HepG2 (cell line): ENCODE measurements around the gene SLC34A3. TPM values are rescaled to one million over a fixed set of nuclear protein-coding genes. Genes with fewer than 3 reads are reported as not detected.
A peak's percentile ranks its signal among the peaks of the same experiment; 100 is the strongest.

ENCODE experiments used
- ATAC-seq: fragments of 200-7000 bp; cut with Tn5 transposase; 3 replicates; pipeline ENCODE4 v1.9.1; 2020; ENCODE audit warnings: mild to moderate bottlenecking, moderate library complexity
- BruUV-seq: library from RNA; stranded (reverse); fragments of 400-500 nt; replicated peaks from 2 replicates; lab custom pipeline; 2021; lab: Mats Ljungman, UMichigan
- CTCF ChIA-PET: fragments of 300-600 bp; formaldehyde crosslinking; extraction: SDS; loops from one replicate; lab custom pipeline; 2021; ENCODE audit warnings: low total read pairs, inconsistent platforms, low intra/inter-chr PET ratio; lab: Yijun Ruan, JAX
- POLR2A ChIA-PET: fragments of 350-600 bp; sonication (Branson Sonifier 250); formaldehyde crosslinking; loops from one replicate; lab custom pipeline; 2020; ENCODE audit warnings: antibody characterized with exemption, inconsistent platforms; lab: Yijun Ruan, JAX
- DNase-seq: peaks from one replicate; pipeline ENCODE4 v3.0.0-alpha.2; 2015; ENCODE audit warnings: low spot score
- FAIRE-seq: peaks from 3 replicates; lab custom pipeline; 2011; peaks lifted over from hg19 to GRCh38; lab: Jason Lieb, UNC
- H2AFZ ChIP-seq: one replicate; pipeline ENCODE4 v1.6.1; 2011; ENCODE audit warnings: low read length, inconsistent platforms
- H3K27ac ChIP-seq: fragments of 300-600 bp; 3 replicates; pipeline ENCODE4 v1.8.0; 2011; ENCODE audit warnings: mixed run types, mild to moderate bottlenecking, mixed read lengths, low read length, inconsistent platforms; ENCODE audit not compliant: insufficient read depth; ENCODE audit errors: extremely low read length
- H3K27me3 ChIP-seq, 2 experiments: fragments of 200-600 bp in 1 of 2; 2 replicates in 1 of 2; 3 replicates in 1 of 2; pipeline versions ENCODE4 v1.6.0 to v1.8.0; 2011; ENCODE audit warnings: low read length in 2 of 2, mild to moderate bottlenecking in 2 of 2, moderate library complexity in 2 of 2, inconsistent platforms in 1 of 2; ENCODE audit not compliant: insufficient read depth in 2 of 2, control insufficient read depth in 1 of 2
- H3K36me3 ChIP-seq, 2 experiments: fragments of 200-600 bp in 1 of 2; replicated peaks in 1 of 2; 2 replicates in 1 of 2; 3 replicates in 1 of 2; pipeline versions ENCODE4 v1.5.1 to v1.8.0; 2011; ENCODE audit warnings: low read length in 2 of 2, inconsistent platforms in 1 of 2; ENCODE audit not compliant: insufficient read depth in 2 of 2, control insufficient read depth in 1 of 2
- H3K4me1 ChIP-seq: 2 replicates; pipeline ENCODE4 v1.5.1; 2012; ENCODE audit warnings: low read length, inconsistent platforms; ENCODE audit not compliant: insufficient read depth
- H3K4me2 ChIP-seq: 2 replicates; pipeline ENCODE4 v1.6.0; 2011; ENCODE audit warnings: low read depth, low read length, inconsistent platforms
- H3K4me3 ChIP-seq, 3 experiments: fragments of 200-600 bp in 1 of 3; sonication (generic), shearing (Covaris generic) in 1 of 3; replicated peaks in 1 of 3; 2 replicates each; pipeline ENCODE4 v1.5.1; 2011 to 2016; ENCODE audit warnings: low read length in 3 of 3, inconsistent platforms in 2 of 3, low read depth in 2 of 3, mild to moderate bottlenecking in 2 of 3, control low read depth in 1 of 3, mixed read lengths in 1 of 3; ENCODE audit not compliant: insufficient read depth in 1 of 3
- H3K79me2 ChIP-seq: one replicate; pipeline ENCODE4 v1.6.1; 2011; ENCODE audit warnings: low read length, inconsistent platforms; ENCODE audit not compliant: insufficient read depth
- H3K9ac ChIP-seq: 2 replicates; pipeline ENCODE4 v1.6.0; 2011; ENCODE audit warnings: mild to moderate bottlenecking, low read depth, low read length, inconsistent platforms; ENCODE audit not compliant: insufficient read depth
- H3K9me3 ChIP-seq: 2 replicates; pipeline ENCODE4 v1.5.1; 2012; ENCODE audit warnings: mild to moderate bottlenecking, low read length
- H4K20me1 ChIP-seq: 2 replicates; pipeline ENCODE4 v1.6.0; 2011; ENCODE audit warnings: inconsistent platforms, mild to moderate bottlenecking, low read length, moderate library complexity; ENCODE audit not compliant: insufficient read depth
- AGO2 ChIP-seq: fragments of 200-400 bp; formaldehyde crosslinking; optimal IDR thresholded peaks from 2 replicates; pipeline ENCODE3; 2017; ENCODE audit warnings: mild to moderate bottlenecking, low read depth, low read length, moderate library complexity
- DBP ChIP-seq: sonication (generic); formaldehyde crosslinking; IDR thresholded peaks from 2 replicates; pipeline ENCODE4 v1.4.0; 2020; ENCODE audit warnings: missing genetic modification reagents; ENCODE audit errors: not compliant biosample characterization
- HNF4A ChIP-seq: sonication (generic); formaldehyde crosslinking; IDR thresholded peaks from 2 replicates; pipeline ENCODE4 v1.4.0; 2020; ENCODE audit warnings: missing genetic modification reagents
- ZNF761 ChIP-seq: sonication (generic); formaldehyde crosslinking; conservative IDR thresholded peaks from 2 replicates; pipeline ENCODE4 v1.4.0; 2020; ENCODE audit warnings: mild to moderate bottlenecking, missing genetic modification reagents
- WGBS: methylation state at CpG from one replicate; pipeline ENCODE4 v1.1.6; 2017; ENCODE audit warnings: low lambda C conversion rate; 5-methylcytosine and 5-hydroxymethylcytosine counted together
- in situ Hi-C: cut with HindIII; loops from 2 replicates; pipeline ENCODE4 v1.10.0; 2017; ENCODE audit warnings: low pct_unique_long_range_greater_than_20kb; ENCODE audit not compliant: extremely low pct_ligation_motif_present
- intact Hi-C: fragments of 100-400 bp; cut with micrococcal nuclease; formaldehyde crosslinking; loops from one replicate; pipeline ENCODE4 v1.10.0; 2022; ENCODE audit not compliant: unreplicated experiment
- polyA plus RNA-seq, 8 experiments: library from polyadenylated mRNA; depleted of rRNA in 3 of 8; stranded (reverse) in 7 of 8; unstranded in 1 of 8; fragments of >200 nt; fragmentation: Illumina TruSeq in 4 of 8; extraction: Trizol in 4 of 8; gene quantifications; 2 replicates each; pipeline versions ENCODE4 v1.2.1 to v1.2.3, GENCODE V29; 2011 to 2016; ENCODE audit warnings: low read depth in 4 of 8, missing spikeins in 1 of 8, mixed read lengths in 1 of 8; ENCODE audit not compliant: insufficient read depth in 1 of 8
- total RNA-seq, 5 experiments: library from RNA; depleted of rRNA; stranded (reverse); fragments of >200 nt; fragmentation: Illumina TruSeq; extraction: Trizol; gene quantifications; 2 replicates each; pipeline ENCODE4 v1.2.3, GENCODE V29; 2016; ENCODE audit warnings: low read depth in 1 of 5

Gene SLC34A3
- total and polyA plus RNA-seq, 2 of the 13 experiments (the other 11 are each of a cell fraction or from before 2014, with no cell fraction given), result 0.07 to 1.0 TPM

- Histone ChIP-seq H3K4me2 (no peak overlapping the region), H3K9me3 (no peaks in the 10 kb centered on the region), H3K4me3 (no peak overlapping the region), H4K20me1 (no peaks in the 10 kb centered on the region; the same call in 1 of the 2 replicates), H3K36me3 (peaks cover 9 to 16% of the 10 kb centered on the region in 2 experiments; a peak in 4 of 5 replicates), H2AFZ (no peak overlapping the region), H3K4me1 (peaks cover 14% of the 10 kb centered on the region), H3K27me3 (no peaks in the 10 kb centered on the region), H3K9ac (no peak overlapping the region), H3K79me2 (no peaks in the 10 kb centered on the region), H3K27ac (no peak overlapping the region)
- TF ChIP-seq HNF4A (CRISPR knock-in tag) (0 out of 2 replicates have a peak, but pooled peaks have one; percentile 32), ZNF761 (CRISPR knock-in tag) (no peak)
- ChIA-PET CTCF (interaction anchor here (2.1 kb wide), 1 partner anchor 27 kb away, joined by 13 read pairs; no protein-coding TSS in a partner anchor), POLR2A (interaction anchor here (0.9 kb wide), 1 partner anchor 22 kb away, joined by 4 read pairs; the partner anchor contains the start of gene TUBB4B)
- in situ Hi-C loops, result no loop called here
- ATAC-seq (no peak), FAIRE-seq (no peak), DNase-seq (no peak)
- WGBS, result 68% methylated on average over 10 of the region's 10 CpGs
- intact Hi-C loops, result no loop called here
- no TSS peak for BruUV-seq
Observed at GRCh38 chr9:137263506-137263905, 32.8 kb downstream of the SLC34A3 start.

DNA sequence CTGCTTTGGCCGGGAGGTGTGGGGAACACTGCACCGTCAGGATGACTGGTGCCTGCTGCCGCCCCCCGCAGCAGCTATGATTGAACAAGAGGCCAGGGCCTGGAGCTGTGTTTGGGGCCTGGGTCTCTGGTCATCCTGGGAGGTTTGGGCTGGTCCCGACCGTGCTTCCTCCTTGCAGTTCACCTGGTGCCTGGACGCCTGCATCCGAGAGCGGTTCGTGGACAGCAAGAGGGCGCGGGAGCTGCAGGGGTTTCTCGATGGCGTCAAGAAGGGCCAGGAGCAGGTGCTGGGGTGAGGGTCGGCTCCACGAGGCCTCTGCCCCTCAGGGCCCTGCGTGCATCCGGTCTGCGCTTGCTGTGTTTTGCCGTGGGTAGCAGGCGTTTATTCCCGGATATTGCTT, 33.4 kb downstream of the SLC34A3 start:
- CTCF ChIA-PET, result no interaction called here
- Histone ChIP-seq H3K79me2 (no peaks in the 10 kb centered on the region), H3K36me3 (peaks cover 12 to 16% of the 10 kb centered on the region in 2 experiments; a peak in 3 of 5 replicates), H2AFZ (no peak overlapping the region), H3K9ac (no peak overlapping the region), H3K9me3 (no peaks in the 10 kb centered on the region), H3K27ac (no peak overlapping the region), H3K4me3 (no peak overlapping the region), H3K4me2 (no peak overlapping the region)
- no peak for DNase-seq
- 97% methylated on average over 15 of the region's 22 CpGs for WGBS
- intact Hi-C loops (no loop called here), in situ Hi-C loops (no loop called here)
- ATAC-seq, result no peak
- TF ChIP-seq DBP, result no peak
- TF ChIP-seq AGO2, result peak; percentile 24
- TF ChIP-seq, all 625 proteins: peak for 1
- Histone ChIP-seq H4K20me1 (no peaks in the 10 kb centered on the region; the same call in 1 of the 2 replicates), H3K27me3 (no peaks in the 10 kb centered on the region), H3K4me1 (peaks cover 19% of the 10 kb centered on the region)
- no TSS peak for BruUV-seq
- POLR2A ChIA-PET, result interaction anchor here (0.9 kb wide), 1 partner anchor 23 kb away, joined by 4 read pairs; the partner anchor contains the start of gene TUBB4B
- FAIRE-seq, result no peak
